T-helper 2 cell treated with Interferon-gamma antibody and Interleukin-4, amounts not matched to agents 5 μg/mL and 100 μg/mL, for 36 hours (primary cell): ENCODE data around the gene WASHC4.
"Not testable (repeated sequence)": the region's sequence is repeated elsewhere in the genome, so short reads cannot be mapped to it uniquely, and the experiment has no call there.

Experiments
- DNase-seq: peaks from one replicate; pipeline ENCODE4 v3.0.0; 2021; ENCODE audit warnings: low spot score
- H3K27ac Mint-ChIP-seq: one replicate; pipeline ENCODE4 v1.8.0; 2021; ENCODE audit warnings: mild to moderate bottlenecking, mixed read lengths
- H3K27me3 Mint-ChIP-seq: one replicate; pipeline ENCODE4 v1.8.0; 2021; ENCODE audit warnings: low read depth, mixed read lengths
- H3K36me3 Mint-ChIP-seq: one replicate; pipeline ENCODE4 v1.8.0; 2021; ENCODE audit warnings: low read depth, mixed read lengths
- H3K4me1 Mint-ChIP-seq: one replicate; pipeline ENCODE4 v1.8.0; 2021; ENCODE audit warnings: low read depth, mixed read lengths
- H3K4me3 Mint-ChIP-seq: one replicate; pipeline ENCODE4 v1.8.0; 2022; ENCODE audit warnings: mild to moderate bottlenecking, moderate library complexity, mixed read lengths
- H3K9me3 Mint-ChIP-seq: one replicate; pipeline ENCODE4 v1.8.0; 2021; ENCODE audit warnings: mixed read lengths

Gene WASHC4

GRCh38 chr12:105166736-105167135 lies 59.2 kb downstream of the WASHC4 start:
- DNase-seq: no peak
- H3K27me3 Mint-ChIP-seq: no peaks in the 10 kb centered on the region
- no peak overlapping the region for H3K27ac Mint-ChIP-seq
- H3K9me3 Mint-ChIP-seq: no peaks in the 10 kb centered on the region
- peaks cover 5% of the 10 kb centered on the region for H3K4me1 Mint-ChIP-seq
- no peak overlapping the region for H3K4me3 Mint-ChIP-seq
- peaks cover 49% of the 10 kb centered on the region for H3K36me3 Mint-ChIP-seq

GRCh38 chr12:105167346-105167745 lies 59.8 kb downstream of the WASHC4 start:
- H3K36me3 Mint-ChIP-seq: peaks cover 48% of the 10 kb centered on the region
- H3K27ac Mint-ChIP-seq: no peak overlapping the region
- peaks cover 9% of the 10 kb centered on the region for H3K4me1 Mint-ChIP-seq
- H3K27me3 Mint-ChIP-seq: no peaks in the 10 kb centered on the region
- no peak overlapping the region for H3K4me3 Mint-ChIP-seq
- no peaks in the 10 kb centered on the region for H3K9me3 Mint-ChIP-seq
- DNase-seq: no peak

- no peak overlapping the region for H3K4me3 Mint-ChIP-seq
- H3K9me3 Mint-ChIP-seq: no peaks in the 10 kb centered on the region
- no peaks in the 10 kb centered on the region for H3K27me3 Mint-ChIP-seq
- H3K27ac Mint-ChIP-seq: no peak overlapping the region
- no peak for DNase-seq
- peaks cover 11% of the 10 kb centered on the region for H3K4me1 Mint-ChIP-seq
- peaks cover 47% of the 10 kb centered on the region for H3K36me3 Mint-ChIP-seq
Measured at GRCh38 chr12:105168006-105168405, 60.5 kb downstream of the WASHC4 start.

- Mint-ChIP-seq H3K4me1 (peaks cover 7% of the 10 kb centered on the region), H3K9me3 (no peaks in the 10 kb centered on the region), H3K27me3 (no peaks in the 10 kb centered on the region), H3K4me3 (no peak overlapping the region), H3K27ac (no peak overlapping the region), H3K36me3 (peaks cover 41% of the 10 kb centered on the region)
- no peak for DNase-seq
Measured at GRCh38 chr12:105170139-105170538, 62.6 kb downstream of the WASHC4 start.

DNA sequence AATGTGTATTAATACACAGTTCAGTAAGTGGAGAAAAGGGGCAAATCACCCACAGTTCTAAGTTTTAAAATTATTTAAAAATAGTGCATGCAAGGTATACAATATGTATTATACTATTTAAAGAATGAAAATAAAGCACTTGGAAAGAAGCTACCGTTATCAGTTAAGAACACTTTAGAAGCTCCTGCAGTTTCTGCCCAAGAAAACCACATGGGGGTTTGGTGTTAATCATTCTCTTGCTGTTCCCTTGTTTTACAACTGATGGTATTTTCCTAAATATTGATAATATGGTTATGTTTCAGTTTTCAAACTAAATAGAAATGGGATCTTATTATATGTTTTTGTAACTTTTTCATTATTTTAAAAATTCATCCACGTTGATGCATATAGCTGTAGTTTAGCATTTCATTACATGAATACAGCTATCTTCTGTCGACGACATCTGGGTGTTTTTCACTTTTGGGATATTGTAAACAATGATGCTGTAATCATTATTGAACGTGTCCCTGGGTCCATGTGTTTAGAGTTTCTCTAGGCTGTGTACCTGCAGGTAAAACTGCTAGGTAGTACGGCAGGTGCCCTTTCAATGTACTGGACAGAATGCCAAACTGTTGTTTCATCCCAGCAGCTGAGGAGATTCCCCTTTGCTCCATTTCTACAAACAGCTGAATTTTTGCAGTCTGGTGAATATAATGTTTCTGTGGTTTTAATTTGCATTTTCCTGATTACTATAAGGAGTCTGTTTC lies 64.3 kb downstream of the WASHC4 start:
- DNase-seq: no peak
- H3K27me3 Mint-ChIP-seq: no peaks in the 10 kb centered on the region
- H3K4me1 Mint-ChIP-seq: peaks cover 19% of the 10 kb centered on the region
- H3K36me3 Mint-ChIP-seq: peaks cover 52% of the 10 kb centered on the region
- H3K4me3 Mint-ChIP-seq: no peak overlapping the region
- no peaks in the 10 kb centered on the region for H3K9me3 Mint-ChIP-seq
- no peak overlapping the region for H3K27ac Mint-ChIP-seq

DNA sequence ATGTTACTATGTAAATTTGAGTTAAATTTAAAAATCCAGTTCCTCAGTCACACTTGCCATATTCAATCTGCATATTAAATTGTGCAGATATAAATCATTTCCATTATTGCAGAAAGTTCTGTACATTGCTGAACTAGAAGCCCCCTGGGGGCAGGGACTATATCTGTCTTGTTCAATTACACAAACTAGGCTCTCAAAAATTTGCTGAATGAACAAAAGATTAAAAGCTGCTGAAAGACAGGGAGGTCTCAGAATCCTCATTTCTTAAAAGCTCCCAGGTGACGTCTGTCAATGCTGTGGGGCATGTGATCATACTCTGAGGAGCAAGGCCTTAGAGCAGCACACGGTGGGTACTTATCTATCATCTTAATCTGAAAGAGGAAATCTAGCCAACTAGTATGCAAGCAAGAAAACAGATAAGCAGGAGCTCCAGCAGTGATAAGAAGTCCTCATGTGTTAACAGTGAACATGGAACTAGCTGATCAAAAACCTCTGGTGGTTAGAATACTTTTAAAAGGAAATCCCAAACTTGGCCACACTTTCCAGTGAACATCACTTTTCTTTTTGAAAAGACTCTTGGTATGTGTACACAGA lies 68.0 kb downstream of the WASHC4 start:
- Mint-ChIP-seq H3K27ac (peak overlapping the region; percentile 57), H3K9me3 (peaks cover 12% of the 10 kb centered on the region), H3K4me3 (peak overlapping the region; percentile 21), H3K36me3 (peaks cover 57% of the 10 kb centered on the region), H3K4me1 (peaks cover 19% of the 10 kb centered on the region), H3K27me3 (no peaks in the 10 kb centered on the region)
- DNase-seq: no peak

DNA sequence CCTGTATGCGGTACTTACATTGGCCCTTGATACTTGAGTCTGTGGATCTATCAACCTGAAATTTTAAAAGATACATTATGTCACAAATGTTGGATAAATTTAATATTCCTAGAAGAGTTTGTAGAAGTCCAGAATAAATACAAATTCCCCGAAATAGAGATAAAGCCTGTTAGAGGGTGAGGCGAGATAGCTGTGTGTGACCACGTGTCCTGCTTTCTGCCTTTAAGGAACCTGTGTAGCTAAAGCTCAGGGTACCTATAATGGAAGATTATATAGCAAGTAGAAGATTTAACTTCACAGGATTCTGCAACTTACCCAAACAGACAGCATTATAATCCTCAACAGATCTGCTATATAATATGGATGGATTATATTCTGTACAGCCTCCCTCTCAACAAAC lies 69.7 kb downstream of the WASHC4 start:
- H3K4me1 Mint-ChIP-seq: peaks cover 17% of the 10 kb centered on the region

GRCh38 chr12:105179114-105179513 lies 71.6 kb downstream of the WASHC4 start:
- peaks cover 36% of the 10 kb centered on the region for H3K9me3 Mint-ChIP-seq
- not testable (repeated sequence) for H3K27me3 Mint-ChIP-seq, DNase-seq, H3K4me3 Mint-ChIP-seq, H3K27ac Mint-ChIP-seq
- H3K4me1 Mint-ChIP-seq: peaks cover 14% of the 10 kb centered on the region
- H3K36me3 Mint-ChIP-seq: peaks cover 82% of the 10 kb centered on the region

More for the DNA sequence above, 69.7 kb downstream of the WASHC4 start:
- peaks cover 69% of the 10 kb centered on the region for H3K36me3 Mint-ChIP-seq
- no peaks in the 10 kb centered on the region for H3K27me3 Mint-ChIP-seq
- H3K4me3 Mint-ChIP-seq: no peak overlapping the region
- H3K27ac Mint-ChIP-seq: no peak overlapping the region
- no peak for DNase-seq
- peaks cover 26% of the 10 kb centered on the region for H3K9me3 Mint-ChIP-seq

DNA sequence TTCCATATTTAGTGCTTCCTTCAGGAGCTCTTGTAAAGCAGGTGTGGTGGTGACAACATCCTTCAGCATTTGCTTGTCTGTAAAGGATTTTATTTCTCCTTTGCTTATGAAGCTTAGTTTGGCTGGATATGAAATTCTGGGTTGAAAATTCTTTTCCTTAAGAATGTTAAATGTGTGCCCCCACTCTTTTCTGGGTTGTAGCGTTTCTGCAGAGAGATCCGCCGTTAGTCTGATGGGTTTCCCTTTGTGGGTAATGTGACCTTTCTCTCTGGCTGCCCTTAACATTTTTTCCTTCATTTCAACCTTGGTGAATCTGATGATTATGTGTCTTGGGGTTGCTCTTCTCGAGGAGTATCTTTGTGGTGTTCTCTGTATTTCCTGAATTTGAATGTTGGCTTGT lies 75.9 kb downstream of the WASHC4 start:
- H3K27ac Mint-ChIP-seq, H3K4me1 Mint-ChIP-seq, H3K4me3 Mint-ChIP-seq, H3K27me3 Mint-ChIP-seq, DNase-seq: not testable (repeated sequence)
- peaks cover 36% of the 10 kb centered on the region for H3K9me3 Mint-ChIP-seq
- H3K36me3 Mint-ChIP-seq: peaks cover 78% of the 10 kb centered on the region

DNA sequence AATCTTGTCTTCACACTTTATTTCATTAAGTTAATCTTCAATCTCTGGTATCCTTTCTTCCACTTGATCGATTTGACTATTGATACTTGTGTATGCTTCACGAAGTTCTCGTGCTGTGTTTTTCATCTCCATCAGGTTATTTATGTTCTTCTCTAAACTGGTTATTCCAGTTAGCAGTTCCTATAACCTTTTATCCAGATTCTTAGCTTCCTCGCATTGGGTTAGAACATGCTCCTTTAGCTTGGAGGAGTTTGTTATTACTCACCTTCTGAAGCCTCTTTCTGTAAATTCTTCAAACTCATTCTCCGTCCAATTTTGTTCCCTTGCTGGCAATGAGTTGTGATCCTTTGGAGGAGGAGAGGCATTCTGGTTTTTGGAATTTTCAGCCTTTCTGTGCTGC lies 76.4 kb downstream of the WASHC4 start:
- DNase-seq, H3K27ac Mint-ChIP-seq, H3K4me1 Mint-ChIP-seq, H3K4me3 Mint-ChIP-seq, H3K27me3 Mint-ChIP-seq: not testable (repeated sequence)
- Mint-ChIP-seq H3K9me3 (peaks cover 36% of the 10 kb centered on the region), H3K36me3 (peaks cover 81% of the 10 kb centered on the region)

DNA sequence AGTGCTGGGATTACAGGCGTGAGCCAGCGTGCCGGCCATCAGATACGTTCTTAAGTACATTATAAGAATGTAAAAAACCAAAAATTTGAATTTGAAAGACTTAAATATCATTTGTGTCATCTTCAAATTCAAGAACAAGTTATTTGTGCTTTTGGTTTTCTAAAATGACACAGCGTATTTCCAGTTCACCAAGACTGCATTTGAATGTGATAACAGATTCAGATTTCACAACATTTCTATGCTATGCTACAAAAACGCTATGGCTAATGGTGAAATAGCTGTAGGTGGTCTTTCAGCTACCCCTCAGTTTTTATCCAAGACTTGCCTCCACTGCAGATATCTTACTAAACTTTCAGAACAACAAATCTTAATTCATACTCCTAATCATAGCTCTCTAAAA lies 81.8 kb downstream of the WASHC4 start:
- peak overlapping the region; percentile 5 for H3K27ac Mint-ChIP-seq
- no peaks in the 10 kb centered on the region for H3K27me3 Mint-ChIP-seq
- no peaks in the 10 kb centered on the region for H3K4me1 Mint-ChIP-seq
- DNase-seq: no peak
- H3K36me3 Mint-ChIP-seq: peaks cover 54% of the 10 kb centered on the region
- no peak overlapping the region for H3K4me3 Mint-ChIP-seq
- H3K9me3 Mint-ChIP-seq: no peaks in the 10 kb centered on the region

DNA sequence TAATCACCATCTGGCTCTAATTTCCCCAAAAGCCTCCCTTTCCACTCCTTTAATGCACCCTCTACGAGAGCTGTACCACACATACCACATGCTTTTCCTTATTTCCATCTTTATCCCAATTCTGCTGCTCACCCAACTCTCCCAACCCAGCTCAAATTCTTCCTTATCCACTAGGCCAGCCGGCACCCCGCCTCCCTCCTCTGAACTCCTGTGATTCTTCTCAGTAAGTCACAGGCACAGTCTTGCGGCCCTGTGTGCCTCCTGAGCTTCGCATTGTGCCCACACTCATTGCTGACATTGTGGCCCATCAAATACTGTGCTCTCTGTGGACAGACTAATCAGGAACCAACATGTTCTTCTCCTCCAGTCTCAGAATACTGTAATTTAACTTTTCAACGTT lies 83.0 kb downstream of the WASHC4 start:
- no peak for DNase-seq
- Mint-ChIP-seq H3K4me1 (no peaks in the 10 kb centered on the region), H3K9me3 (no peaks in the 10 kb centered on the region), H3K36me3 (peaks cover 48% of the 10 kb centered on the region), H3K4me3 (no peak overlapping the region), H3K27ac (no peak overlapping the region), H3K27me3 (no peaks in the 10 kb centered on the region)

GRCh38 chr12:105192624-105193225 lies 85.2 kb downstream of the WASHC4 start:
- Mint-ChIP-seq H3K27me3 (no peaks in the 10 kb centered on the region), H3K4me1 (no peaks in the 10 kb centered on the region), H3K36me3 (peaks cover 47% of the 10 kb centered on the region), H3K9me3 (no peaks in the 10 kb centered on the region), H3K4me3 (no peak overlapping the region), H3K27ac (no peak overlapping the region)
- DNase-seq: no peak

DNA sequence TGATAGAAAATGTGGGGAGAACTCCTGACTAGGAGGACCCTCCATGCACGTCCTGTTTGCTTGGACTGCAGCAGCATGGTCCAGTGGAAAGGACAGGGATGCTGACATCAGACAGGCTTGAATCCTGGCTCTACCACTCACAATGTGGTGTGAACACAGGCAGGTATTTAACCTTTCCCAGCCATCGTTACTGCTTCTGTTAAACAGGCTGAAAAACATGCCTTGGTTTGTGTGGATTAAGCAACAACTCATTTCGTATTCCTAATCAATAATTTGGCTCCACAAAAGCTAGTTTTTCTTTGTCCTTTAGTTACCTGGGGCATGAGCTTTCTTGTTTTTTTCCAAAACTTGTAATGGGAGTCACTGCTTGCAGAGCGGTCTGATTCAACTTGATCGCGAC lies 87.4 kb downstream of the WASHC4 start:
- Mint-ChIP-seq H3K27ac (no peak overlapping the region), H3K9me3 (no peaks in the 10 kb centered on the region), H3K4me3 (no peak overlapping the region), H3K36me3 (peaks cover 33% of the 10 kb centered on the region), H3K4me1 (no peaks in the 10 kb centered on the region), H3K27me3 (no peaks in the 10 kb centered on the region)
- no peak for DNase-seq
